Fibroblast of skin of left biceps (primary cell): ENCODE results near the gene TECR.
A peak's percentile ranks its signal among the peaks of the same experiment; 100 is the strongest.

Experiments
- DNase-seq, 2 experiments: peaks; one replicate each; pipeline ENCODE4 v3.0.0-alpha.2; 2013; ENCODE audit warnings: low read depth in 2 of 2

TECR gene

GRCh38 chr19:14507704-14508542, 21.5 kb upstream of the TECR start:
- no peak for DNase-seq

DNA sequence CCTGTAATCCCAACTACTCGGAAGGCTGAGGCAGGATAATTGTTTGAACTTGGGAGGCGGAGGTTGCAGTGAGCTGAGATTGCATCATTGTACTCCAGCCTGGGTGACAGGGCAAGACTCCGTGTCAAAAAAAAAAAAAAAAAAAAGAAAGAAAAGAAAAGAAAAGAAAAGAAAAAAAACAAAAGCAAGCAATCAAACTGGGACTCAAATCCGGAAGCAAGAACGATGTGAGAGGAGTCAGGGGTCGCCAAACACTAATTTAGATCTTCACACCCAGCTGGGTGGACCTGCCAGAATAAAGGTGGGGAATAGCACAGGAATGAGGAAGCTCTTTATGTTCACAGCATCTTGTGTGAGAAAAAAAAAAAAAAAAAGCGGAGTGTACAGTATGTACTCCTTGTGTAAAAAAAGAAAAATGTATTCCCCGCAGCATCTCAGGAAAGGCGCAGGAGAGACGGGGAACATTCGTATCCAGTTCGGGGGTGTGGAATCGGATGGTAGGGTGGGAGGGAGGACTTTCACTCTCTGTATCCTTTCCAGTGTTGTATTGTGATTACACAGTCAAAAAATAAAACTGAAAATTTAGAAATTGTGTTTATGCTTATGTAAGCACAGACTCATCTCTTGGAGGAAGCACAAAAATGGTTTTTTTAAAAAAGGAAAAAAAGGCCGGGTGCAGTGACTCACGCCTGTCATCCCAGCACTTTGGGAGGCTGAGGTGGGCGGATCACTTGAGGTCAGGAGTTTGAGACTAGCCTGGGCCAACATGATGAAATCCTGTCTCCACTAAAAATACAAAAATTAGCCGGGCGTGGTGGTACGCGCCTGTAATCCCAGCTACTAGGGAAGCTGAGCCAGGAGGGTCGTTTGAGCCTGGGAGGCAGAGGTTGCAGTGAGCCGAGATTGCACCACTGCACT, 18.8 kb upstream of the TECR start:
- DNase-seq = peak; percentile 54 to 60

- no peak for DNase-seq
Observed at GRCh38 chr19:14511229-14511593, 18.2 kb upstream of the TECR start.

DNA sequence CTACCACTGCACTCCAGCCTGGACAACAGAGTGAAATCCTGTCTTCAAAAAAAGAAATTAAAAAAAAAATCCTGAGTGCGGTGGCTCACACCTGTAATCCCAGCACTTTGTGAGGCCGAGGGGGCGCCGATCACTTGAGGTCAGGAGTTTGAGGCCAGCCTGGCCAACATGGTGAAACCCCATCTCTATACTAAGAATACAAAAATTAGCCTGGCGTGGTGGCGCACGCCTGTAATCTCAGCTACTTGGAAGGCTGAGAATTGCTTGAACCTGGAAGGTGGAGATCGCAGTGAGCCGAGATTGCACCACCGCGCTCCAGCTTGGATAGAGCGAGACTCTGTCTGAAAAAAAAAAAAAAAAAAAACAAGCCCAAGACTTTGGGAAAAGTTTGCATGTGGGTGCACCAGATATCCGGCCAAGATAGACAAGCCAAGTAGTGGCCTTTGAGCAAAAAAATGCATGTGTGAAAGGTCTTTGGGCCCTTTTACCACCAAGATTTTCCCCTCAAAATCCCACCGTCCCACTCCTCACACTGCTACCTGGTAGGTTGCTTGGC, 16.9 kb upstream of the TECR start:
- no peak for DNase-seq

GRCh38 chr19:14514215-14514863, 15.1 kb upstream of the TECR start:
- no peak for DNase-seq

DNA sequence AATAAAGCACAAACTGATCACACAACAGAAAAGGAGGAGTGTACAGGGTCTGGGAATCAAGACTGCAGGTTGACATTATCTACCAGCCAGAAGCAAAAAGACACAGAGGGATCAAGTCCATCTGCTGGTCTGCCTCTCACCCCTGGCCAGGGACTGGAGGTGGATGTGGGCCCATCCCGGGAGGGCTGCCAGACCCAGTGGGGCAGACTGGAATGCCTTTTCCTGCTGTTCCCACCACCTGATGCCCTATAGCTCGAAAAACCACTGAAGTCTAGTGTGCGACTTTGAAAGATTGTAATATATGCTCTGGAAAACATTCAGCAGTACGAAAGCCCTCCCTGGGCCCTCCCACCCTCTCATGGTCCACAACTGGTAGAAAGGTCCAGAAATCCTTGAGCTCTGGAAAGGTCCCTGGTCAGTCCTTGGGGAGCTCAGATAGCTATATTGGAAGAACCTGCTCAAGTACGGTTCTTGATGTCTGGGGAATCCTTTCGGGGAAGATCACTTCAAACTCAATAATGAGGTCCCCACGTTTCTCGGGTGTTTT, 13.8 kb upstream of the TECR start:
- DNase-seq = no peak

DNA sequence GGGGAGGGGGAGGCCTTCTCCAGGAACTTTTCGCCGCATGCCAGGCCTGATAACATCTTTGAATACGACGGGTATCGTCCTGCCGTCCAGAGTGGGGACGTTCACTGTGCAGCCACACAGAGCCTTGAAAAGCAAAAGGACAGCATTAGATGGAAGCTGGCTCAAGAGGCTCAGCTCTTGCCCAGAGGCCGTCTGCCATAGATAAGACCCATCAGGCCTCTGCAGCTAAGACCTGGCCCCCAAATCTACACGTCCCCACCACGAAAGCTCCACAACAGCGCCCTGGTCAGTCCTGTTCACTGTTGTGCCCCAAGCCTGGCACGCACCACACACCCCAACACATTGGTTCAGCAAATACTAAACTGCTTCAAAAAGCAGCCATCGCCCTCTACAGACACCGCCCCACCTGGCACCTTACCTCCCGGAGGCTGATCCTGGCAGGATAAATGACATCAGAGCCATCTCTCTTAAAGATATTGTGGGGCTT, 13.3 kb upstream of the TECR start:
- DNase-seq = no peak

- no peak for DNase-seq
Observed at GRCh38 chr19:14516746-14517438, 12.5 kb upstream of the TECR start.

DNA sequence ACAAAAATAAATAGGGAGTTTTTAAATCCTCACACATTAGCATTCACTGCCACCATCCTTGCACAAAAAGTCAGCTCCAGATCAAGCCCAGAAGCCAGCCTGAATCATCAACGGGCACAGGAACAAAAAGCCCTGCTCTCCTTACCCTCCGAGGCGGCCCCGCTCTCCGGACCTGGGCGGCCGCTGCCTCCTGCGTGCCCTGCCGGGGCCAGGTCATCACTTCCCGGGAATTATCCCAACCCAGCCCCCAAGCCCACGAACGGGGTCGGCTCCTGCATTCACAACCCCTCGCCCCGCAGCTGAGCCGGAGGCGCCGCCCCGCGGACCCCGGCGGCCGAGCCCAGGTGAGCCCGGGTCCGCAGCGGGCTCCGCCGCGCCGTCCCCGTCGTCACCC, 12.0 kb upstream of the TECR start:
- no peak for DNase-seq

DNA sequence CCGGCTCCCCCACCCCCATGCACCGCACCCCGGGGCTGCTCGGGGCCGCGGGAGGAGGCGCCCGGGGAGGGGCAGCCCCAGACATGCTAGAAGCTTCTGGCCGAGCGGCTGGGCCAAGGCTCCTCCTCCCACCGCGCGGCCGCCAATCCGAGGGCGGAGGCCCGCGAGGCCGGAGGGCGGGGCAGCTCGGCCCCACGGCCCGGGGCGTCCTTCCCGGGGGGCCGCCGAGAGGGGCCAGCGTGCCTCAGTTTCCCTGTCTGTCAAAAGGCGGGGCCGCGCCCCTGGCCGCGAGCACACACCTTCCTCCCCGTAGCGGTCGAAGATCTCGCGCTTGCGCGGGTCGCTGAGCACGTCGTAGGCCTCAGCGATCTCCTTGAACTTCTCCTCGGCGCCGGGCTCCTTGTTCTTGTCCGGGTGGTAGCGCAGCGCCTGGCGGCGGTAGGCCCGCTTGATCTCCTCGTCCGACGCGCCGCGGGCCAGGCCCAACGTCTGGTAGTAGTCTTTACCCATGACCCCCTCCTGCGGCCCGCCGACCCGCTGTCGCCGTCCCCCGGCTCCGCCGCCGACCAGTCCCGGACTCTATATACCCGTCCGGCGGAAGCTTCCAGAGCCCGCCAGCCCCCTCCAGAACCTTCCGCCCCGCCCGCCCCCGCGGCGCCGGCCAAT, 11.4 kb upstream of the TECR start, which contains the start of gene DNAJB1:
DNAJB1 (minus strand) TSS at position 558 of the 666 bp plus-strand sequence; CDS start at position 510, 48 bp downstream.
- peak in 1 of 2 experiments; percentile 34 for DNase-seq

DNA sequence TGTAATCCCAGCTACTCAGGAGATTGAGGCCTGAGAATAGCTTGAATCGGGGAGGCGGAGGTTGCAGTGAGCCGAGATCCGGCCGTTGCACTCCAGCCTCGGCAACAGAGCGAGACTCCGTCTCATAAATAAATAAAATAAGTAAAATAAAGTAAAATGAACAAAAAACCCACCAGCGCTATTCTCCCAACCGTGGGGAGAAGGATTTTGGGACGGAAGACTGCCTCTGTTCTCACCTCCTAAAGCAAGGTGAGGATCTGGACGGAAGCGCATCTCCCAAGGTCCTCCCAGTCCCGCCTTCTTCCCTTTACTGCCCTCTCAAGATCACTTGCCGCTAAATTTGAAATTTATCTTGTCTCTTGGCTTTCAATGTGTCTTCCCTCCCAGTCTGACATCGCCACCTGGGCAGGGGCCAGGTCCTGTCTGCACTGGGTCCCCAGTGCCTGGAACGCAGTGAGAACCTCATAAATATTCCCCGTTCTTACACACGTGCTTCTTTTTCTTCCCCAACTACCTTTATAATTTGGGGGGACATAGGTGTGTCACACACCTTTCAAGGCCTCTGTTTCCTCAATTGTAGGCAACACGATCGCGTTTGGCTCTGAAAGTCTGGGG, 10.0 kb upstream of the TECR start:
- DNase-seq = no peak

DNA sequence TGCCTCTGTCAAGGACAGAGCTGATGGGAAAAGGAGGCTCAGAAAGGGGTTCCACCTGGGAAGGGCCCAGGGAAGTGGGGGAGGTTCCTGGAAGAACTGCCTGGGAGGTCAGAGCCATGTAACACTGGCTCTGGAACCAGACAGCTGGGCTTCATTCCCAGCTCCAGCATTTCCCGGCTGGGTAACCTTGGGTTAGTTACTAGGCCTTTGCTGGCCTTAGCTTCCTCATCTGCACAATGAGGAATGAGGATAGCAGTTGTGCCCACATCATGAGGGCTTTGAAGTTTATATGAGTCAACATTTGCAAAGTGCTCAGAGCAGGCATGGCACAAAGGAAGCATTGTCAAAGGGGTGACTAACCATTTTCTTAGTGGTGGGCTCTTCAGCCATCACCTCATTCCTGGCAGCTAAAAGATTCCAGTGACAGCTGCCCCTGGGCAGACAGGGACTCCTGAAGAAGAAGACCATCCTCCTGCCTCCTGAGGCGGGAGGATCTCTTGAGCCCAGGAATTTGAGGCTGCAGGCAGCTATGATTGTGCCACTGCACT, 9.5 kb upstream of the TECR start:
- no peak for DNase-seq

- DNase-seq = no peak
Observed at GRCh38 chr19:14520543-14520942, 8.9 kb upstream of the TECR start.

GRCh38 chr19:14525729-14526128, 3.7 kb upstream of the TECR start:
- no peak for DNase-seq

DNA sequence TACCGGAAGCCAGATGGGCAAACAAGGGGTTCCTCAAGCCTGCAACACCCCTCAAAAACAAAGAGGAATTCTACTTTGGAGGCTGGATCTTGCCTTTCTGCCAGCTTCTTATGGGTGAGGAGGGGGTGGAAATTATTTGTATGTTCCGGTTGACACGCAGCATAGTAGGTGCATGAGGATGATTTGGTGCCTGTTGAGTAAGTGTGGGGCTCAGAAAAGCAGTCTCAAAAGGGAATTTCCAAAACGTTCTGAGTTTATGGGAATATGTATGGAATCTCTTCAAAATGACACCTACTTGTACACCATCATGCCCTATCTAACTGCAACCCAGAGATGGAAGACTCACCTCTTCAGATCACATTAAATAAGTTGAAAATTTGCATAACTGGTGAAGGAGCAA, 3.0 kb upstream of the TECR start:
- no peak for DNase-seq

GRCh38 chr19:14528419-14529253, 758 bp upstream of the TECR start:
- no peak for DNase-seq

- no peak for DNase-seq
Observed at GRCh38 chr19:14530005-14530348, 583 bp downstream of the TECR start.

DNA sequence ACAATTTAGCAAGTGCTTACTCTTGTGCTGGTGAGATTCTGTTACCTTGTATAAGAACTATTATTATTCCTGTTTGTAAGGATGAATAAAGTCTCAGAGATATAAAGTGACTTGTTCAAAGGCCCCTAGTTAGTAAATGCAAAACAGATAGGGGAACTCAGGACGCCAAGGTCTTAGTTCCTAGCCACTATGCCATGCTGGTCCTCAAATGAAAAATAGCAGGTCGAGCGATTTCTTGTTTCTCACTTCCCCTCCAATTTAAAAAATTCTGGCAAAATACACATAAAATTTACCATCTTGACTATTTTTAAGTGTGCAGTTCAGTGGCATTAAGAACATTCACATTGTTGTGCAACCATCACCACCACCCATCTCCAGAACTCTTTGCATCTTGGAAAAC, 1.1 kb downstream of the TECR start:
- DNase-seq = no peak

DNA sequence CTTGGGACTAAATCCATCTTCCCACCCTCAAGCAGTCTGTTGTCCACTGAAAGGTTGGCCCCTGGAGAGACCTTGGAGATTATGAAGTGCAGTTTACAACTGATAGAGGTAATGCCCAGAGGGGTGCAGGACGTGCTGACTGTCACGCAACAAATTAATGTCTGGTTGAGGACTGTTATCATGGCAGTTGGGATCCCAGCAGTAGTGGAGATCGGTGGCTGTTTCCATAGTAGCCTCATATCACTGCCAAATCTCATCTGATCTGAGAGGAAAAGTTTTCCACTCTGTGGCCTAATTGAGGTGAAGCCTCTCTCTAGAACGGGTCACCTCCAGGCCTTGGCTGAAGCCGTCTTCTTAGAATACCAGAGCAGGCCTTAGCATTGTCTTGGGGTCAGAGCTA, 4.1 kb downstream of the TECR start:
- no peak for DNase-seq
